ENCODE results near the gene PDE5A.
"Not testable (repeated sequence)": the region's sequence is repeated elsewhere in the genome, so short reads cannot be mapped to it uniquely, and the experiment has no call there.

PDE5A gene

DNA sequence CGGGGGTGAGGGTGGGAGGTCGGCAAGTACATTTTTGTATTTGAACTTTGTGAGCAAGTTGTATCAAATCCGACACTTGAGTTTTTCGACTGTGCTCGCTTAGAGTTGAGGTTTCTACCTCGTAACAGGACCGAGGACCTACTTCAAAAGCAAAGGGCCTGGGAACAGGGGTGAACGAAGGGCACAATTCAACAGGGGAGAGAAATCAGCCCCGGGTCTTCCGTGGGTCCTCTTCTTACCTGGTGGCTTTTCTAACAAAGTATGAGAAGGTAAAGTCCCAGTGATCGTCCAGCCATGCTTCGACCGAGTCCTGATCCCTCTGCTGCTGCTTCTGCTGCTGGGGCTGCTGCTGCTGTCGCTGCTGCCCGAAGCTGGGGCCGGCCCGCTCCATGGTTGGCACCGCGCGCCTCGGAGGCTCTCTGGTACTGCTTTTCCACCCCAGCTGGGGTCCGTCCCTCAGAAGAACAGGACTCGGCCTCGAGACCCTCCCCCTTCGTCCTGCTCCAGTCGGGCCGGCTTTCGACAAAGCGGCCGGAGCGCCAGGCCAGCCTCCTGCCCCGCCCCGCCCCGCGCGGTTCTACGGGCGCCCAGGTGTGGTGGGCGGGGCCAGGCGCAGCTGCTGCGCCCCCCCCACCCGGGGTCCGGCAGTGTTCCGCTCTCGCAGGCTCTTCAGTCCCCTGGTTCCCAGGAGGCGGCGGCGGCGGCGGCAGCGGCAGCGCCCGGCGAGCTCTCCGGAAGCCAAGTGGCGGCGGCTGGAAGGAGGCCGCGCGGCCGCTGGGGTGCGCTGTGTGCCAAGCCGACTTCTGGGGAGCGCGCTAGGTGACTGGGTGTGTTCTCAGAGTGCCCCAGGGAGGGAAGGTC lies at the start of gene PDE5A:
PDE5A (minus strand) TSS at position 524 of the 861 bp plus-strand sequence; CDS start at position 391, 133 bp downstream.
- DNase-seq, result peak; percentile 56 to 76

DNA sequence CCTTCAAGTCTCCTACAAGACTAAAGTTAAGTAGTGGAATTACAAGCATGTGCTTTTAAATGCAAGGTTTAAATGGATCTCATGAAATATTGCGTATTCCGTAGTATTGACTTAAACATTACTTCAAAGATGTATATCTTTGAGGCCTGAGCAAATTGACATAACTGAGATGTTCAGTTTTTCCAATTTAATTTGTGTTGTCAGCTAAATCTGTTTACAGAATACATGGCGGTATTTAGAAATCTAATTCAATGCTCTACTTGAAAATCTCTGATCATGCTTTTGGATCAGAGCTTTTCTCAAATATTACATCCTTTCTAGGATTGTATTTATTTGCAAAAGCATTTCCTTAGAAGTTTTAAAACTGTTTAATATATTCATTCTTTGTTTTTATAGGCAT lies 47.5 kb upstream of the PDE5A start:
- DNase-seq, result no peak

DNA sequence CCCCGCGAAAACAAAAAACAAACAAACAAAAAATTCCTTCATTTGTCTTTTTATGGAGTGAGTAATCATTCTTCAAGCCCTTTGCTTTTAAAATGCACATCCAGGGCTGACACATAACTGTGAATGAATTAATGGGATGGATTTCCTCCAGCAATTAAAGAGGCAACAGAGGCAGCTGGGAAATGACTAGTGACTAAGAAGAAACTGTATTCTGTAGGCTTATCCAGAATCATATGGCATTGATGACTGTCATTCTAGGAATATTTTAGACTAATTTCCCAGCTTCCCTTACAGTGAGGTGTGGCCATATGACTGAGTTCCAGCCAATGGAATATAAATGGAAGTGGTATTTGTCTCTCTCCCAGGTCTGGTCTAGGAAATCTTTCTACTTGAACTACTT lies 46.8 kb upstream of the PDE5A start:
- no peak for DNase-seq

DNA sequence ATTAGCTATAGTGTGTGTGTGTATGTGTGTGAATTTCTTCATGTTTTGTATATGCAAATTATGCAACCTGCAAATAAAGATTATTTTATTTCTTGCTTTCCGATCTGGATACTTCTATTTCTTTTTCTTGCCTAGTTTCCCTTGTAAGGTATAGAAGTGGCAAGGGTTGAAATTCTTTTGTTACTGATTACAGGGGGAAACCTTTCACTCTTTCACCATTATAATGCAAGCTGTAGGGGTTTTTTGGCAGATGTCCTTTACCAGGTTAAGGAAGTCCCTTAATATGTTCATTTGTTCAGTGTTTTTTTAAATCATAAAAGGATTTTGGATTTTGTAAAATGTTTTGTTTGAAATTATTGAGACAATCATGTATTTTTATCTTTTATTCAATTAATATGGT lies 44.3 kb upstream of the PDE5A start:
- no peak for DNase-seq

DNA sequence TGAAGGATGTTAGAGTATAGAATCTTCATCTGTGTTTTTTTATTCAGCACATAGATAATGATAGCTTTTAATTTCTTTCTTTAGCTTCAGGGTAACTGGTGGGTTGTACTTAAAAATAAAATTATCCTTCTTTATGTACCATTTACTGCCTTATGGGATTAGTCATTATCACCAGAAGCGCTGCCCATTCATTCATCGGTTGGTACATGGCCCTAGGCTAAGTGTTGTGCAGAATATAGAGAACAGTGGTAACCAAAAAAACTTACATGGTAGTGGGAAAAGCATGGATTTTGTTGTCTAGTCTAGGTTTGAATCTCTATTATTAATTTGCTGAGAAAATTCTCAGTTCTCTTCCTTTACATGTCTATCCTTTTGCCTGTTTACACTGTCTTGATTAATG lies 43.5 kb upstream of the PDE5A start:
- no peak for DNase-seq

DNA sequence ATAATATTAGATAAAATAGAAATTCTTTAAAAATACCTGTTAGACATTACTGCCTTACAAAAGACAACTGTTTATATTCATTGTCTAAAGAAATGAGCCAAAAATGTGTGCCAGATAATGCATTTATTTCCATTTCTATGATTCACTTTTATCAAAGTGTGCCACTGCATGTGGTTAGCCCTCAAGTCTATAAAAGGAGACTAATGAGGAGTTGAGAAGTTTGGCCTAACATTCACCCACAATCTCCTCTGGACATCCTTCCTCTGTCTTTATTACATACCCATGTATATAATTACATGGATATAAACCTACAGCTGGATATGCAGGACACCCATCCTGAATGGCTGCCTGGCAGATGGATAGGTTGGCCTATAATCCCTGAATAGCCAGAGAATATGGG lies 42.6 kb upstream of the PDE5A start:
- no peak for DNase-seq

DNA sequence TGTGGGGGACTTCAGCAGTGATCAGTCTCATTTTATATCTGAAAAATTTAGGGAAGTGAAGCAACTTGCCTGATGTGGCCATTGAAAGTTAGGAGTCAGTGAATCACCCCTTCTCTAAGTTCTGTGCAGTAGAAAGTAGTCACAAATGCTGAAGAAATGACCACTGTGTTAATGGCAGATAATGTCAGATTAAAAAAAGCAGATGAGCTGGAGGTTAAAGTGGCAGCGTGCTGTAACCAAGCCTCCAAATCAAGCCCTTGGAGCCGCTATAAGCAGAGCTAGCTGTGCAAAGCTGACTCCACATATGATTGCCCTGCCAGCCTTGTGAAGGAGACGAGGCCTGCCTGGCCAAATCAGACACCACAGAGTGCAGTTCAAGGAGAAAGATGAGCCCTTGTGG lies 39.2 kb upstream of the PDE5A start:
- no peak for DNase-seq

DNA sequence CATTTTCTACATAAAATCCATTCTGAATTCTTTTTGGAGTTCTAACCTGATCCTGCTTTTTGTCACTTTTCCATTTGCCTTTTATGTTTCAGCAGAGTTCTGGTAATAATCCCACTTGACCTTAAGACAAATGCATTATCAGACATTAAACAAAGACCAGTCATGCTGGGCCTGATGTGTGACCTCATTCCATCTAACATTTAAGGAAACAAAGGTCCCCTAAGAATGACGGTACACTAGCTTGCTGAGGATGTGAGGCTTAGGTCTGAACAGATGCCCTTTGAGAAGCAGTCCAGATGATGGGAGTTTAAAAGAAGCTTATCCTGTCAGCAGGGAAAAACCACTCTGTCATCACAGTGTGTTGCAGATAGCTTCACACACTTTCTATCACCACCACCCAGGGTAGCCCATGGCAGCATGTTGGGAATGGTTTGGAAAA lies 38.1 kb upstream of the PDE5A start:
- no peak for DNase-seq

DNA sequence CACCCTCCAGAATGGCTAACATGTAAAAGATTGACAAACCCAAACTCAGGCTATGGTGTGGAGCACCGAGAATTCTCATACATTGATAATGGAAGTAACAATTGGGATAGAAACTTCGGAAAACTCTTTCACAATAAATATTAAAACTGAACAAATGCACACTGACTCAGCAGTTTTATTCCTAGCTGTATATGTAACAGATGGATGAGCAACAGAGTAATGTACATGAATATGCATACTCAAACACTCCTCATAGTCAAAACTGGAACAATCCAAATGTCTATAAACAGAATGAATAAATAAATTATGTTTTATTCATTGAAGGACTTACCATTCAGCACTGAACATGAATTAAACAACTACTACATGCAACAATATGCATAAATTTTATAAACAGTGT lies 37.1 kb upstream of the PDE5A start:
- no peak for DNase-seq

DNA sequence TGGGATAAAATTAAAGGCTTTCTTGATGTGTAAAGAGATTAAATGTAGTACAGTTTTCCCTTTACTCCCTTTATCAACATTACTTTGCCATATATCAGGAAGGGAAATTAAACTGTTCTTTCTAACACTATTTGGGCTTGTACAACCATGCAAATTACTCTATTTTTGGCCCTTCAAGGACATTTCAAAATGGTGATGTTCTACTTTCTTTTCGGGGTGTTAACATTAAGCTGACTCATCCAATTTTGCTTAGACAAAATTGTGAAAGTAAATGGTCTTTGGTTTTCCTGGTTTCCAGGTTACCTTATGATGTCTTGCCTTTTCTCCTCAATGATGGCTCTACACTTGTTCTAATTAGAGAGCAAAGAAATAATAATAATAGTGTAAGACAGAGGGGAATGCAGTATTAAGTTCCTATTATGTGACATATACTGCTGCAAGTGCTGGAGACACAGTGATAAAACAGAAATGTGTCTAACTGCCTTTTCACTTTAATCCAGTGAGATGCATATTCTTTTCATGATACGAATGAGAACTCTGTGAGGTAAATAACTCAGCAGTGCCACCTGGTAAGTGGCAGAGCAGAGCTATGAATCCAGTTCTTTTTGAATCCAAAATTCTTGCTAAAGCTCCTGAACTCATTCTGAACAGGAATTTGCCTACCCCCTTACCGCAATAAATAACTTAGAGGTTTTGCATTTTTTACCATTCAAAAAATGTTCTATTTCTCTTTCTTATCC lies 35.7 kb upstream of the PDE5A start:
- no peak for DNase-seq

DNA sequence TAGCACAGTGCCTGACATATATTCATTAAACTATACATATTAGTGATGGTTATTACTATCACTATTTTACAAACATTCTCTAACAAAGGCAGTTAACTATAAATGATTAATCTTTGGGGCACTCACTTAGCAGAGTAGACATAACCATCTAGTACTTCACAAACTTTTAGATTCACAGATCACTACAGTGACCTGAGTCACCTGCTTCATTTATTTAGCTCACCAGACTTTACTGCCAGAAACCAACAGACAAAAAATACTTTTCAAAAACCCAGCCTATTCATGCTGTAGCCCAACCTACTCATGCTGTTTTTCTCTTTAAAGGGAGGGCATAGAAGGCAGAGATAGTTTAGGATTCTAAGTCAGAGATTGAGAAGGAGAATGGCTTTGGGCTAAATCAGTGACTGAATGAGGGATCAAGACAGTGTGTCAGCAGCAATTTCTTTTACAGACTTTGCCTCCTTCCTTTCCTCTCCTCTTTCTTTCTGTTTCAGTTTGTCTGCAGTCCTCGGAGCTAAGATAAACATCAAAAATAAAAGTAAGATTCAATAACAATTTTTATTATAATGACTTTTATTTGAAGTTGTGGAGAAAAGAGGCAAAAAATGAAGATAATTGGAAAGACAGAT lies 34.7 kb upstream of the PDE5A start:
- no peak for DNase-seq

DNA sequence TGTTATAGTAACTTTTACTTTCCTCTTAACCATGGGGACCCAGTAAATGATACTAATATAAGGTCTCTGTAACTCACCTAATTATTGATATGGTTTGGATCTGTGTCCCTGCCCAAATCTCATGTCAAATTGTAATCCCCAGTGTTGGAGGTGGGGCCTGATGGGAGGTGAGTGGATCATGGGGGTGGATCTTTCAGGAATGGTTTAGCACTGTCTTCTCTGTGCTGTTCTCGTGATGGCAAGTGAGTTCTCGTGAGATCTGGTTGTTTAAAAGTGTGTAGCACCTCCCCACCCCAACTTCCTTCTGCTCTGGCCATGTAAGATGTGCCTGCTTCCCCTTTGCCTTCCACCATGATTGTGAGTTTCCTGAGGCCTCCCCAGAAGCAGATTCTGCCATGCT lies 34.0 kb upstream of the PDE5A start:
- DNase-seq, result not testable (repeated sequence)

DNA sequence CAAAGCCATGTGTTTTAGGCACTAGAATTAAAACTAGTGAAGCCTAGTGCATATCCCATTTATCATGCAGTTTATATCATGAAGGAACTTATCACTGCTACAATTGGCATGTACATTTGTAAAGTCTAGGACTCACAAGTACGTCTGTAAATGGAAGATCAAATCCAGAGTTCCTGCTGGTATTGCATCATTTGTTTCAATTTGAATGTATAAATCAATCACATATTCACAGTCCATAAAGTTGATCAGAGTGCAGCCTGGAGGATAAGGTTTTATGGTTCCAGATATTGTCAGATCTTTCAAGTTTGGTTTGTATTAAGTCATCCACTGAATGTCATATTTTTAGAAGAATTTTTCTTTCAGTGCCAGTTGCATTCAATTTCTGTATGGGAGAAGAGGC lies 32.6 kb upstream of the PDE5A start:
- DNase-seq, result no peak

DNA sequence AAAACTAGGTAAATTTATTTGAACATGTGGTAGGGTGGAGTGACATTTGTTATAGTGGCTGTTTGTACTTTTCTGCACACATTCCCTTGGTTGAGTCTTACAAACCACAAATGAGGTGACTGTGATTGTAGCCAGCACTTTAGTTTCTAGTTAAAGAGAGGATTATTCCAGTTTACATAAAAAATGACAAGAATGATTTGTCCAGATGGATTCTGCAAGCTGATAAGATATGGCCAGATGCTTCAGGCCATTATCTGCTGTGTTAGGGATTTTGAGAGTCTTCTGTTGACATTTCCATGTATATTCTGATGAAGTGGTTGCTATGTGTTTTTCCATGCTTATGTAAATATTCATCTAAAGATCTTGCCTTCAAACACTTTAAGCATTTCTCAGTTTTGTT lies 31.0 kb upstream of the PDE5A start:
- DNase-seq, result no peak

DNA sequence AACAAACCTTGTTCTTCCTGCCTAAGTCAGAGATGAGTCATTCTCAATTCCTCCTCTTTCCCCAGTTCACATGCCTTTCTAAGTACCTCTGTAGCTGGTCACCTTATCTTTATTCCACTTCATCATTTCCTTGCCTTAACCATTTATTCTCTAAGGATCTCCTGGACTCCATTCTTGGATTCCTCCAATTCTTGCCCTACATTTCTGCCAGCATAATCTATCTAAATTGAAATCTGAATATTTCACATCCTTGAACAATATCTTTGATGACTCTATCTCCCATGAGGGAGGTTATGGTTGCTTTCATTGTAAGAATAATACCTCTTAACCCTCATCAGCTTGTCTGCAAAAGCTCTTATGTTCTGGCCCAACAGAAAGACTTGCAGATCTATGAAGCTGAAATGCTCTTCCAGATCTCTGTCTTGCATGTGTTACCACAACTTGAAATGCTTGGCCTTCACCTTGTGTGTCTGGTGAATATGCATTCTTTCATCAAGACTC lies 28.6 kb upstream of the PDE5A start:
- no peak for DNase-seq

DNA sequence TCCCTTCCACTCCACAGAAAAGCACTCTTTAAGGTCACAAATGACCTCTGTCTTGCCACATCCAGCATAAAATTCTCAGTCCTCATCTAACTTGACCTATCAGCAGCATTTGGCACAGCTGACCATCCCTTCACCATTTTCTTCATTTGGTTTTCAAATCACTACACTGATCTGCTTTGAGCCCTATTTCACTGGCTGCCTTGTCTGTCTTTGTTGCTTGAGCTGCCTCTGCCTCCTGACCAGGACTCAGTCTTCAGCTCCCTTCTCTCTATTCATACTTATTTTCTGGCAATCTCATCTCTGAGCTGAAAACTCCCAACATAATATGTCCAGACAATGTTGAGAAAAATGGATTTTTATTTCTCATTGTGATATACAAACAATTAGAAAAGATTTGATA lies 27.7 kb upstream of the PDE5A start:
- no peak for DNase-seq

DNA sequence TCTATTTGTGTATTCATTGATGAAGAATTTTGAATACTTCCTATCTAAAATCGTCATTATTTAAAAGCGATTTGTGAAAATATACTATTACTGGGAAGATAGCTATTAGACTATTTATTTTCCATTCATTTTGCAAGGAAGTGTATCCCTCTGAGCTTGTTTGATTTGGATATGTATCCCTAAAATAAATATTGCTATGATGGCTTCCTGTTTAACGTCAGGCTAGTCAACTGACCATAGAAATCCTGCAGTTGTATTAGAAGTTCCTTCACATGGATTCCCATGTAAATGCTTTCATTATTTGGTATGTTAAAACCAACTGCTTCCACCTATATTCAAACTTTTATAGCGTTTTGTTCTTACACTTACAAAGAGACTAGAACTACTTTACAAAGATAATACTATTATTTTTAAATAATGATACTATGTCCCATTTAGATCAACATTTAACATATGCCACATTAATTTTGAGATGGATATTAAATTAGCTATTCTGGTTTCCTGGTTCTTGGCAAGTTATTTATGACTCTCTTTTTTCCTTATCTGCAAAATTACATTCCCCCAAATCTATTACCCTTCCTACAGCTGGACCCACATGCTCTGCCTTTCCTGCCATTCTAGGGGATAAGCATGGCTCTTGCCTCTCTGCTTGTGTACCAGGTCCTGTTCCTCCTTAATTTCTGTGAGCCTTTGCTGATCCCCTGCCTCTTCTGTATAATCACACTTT lies 26.7 kb upstream of the PDE5A start:
- DNase-seq, result no peak

DNA sequence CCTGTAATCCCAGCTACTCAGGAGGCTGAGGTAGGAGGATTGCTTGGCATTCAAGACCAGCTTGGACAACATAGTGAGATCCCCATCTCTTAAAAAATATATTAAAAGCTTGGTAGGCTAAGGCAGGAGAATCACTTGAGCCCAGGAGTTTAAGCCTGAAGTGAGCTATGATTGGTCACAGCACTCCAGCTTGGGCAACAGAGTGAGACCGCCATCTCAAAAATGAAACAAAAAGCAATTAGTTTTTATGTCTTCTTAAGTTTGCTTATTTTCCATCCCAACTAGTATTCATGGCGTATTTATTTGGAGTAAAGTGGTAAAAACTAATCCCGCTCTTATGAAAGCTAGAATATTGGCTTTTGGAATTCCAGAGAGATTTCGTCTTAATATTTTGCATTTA lies 25.4 kb upstream of the PDE5A start:
- DNase-seq, result no peak

DNA sequence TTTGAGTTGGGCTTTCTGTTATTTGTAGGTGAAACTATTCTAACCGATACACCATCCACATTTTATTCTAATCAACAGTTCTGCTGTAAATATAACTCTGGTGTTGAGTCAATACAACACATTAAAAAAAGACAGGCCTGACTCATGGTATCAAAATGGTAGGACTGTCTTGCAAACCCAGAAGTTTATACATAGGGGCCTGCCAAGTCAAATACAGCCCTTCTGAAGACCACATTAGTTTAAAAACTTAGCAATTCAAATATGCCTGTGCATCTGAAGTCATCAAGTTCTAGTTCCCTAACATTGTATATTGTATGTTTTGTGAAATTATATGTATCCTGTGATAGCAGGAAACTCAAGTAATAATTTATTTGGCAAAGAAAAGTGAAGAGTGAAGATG lies 24.4 kb upstream of the PDE5A start:
- DNase-seq, result no peak

DNA sequence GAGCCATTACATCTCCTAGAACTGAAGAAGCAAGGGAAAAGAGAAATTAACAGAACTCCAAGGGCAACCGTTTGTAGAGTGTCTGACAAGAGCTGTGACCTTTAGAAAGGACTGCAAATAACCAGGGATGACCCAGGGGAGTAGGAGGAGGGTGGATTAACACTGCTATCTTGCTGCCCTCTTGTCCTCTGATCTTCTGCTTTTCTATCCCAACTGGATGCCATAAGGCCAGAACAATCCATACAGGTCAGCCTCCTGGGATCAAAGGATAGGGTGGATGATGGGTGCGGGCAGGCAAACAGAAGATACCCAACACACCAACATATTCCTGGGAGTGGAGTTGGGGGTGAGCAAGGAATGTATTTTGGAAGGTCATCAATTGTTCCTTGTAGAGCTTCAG lies 19.8 kb upstream of the PDE5A start:
- DNase-seq, result no peak

DNA sequence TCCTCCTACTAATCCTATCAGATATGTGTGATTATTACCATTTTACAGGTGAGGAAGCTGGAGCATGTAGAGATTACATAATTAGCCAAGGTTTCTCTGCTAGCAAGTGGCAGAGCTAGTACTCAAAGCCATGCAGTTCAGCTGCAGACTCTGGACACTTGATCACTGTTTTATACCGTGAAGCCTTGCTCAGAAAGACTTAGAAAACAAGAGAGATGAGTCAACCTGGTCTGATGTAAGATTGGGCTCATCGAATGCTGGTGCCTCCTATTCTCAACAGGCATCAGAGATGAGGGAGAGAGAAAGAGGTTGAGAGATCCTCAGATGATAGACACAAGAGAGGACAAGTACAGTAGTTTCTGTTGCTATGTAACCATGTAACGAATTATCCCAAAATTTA lies 19.0 kb upstream of the PDE5A start:
- DNase-seq, result peak in 1 of 2 experiments; percentile 5

DNA sequence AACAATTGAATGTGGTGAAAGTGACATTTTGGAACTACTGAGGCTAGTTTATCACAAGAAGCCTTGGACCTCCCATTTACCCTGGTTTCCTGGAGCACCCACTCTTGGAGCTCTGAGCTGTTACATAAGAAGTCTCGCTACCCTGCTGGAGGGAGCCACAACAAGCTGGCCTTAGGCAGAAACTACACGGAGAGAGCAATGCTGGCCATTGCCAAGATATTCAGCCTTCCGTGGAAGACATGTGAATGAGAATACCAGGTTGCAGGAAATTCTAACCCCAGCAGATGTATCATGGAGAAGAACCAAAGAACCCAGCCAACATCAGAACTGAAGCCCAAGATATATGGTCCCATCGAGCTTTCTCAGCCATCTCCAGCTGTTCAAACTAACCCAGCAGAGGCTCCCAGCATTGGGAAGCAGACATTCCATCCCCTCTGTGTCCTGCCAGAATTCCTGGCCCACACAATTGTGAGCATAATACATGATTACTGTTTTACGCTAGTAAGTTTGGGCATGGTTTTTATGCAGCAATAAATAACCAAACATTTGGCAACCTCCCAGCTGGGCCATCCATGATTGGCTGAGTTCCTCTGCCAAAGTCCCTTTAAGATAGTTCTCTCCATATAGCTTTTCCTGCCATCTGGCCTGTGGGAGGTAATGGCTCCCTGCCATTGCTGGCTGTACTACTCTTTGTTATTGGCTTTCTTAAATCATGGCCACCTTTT lies 17.9 kb upstream of the PDE5A start:
- peak; percentile 94 to 98 for DNase-seq

All from NCI-H446 (cell line).